ENCODE results near the gene TMX2.

DNA sequence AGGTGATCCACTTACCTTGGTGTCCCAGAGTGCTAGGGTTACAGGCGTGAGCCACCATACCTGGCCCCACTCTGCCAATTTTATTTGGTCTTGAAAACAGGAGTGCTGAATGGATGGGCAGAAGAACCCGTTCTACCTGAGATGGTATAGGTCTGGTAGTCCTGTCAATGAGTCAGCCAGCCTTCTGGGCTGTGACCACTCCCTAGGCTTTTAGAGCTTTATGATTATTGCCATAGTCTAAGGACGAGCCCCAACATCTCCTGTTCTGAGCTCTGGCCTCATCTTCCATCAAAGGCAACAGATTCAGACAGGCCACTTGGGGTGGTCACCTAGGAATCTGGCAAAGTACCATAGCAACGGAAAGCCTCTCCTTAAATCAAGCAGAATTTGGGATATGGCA lies 33.0 kb upstream of the TMX2 start:
- TF ChIP-seq POLR2A (IDR thresholded peaks at IDR 0.05; ENCODE audit: low read depth, low read length) (no peak), POLR2AphosphoS5 (IDR thresholded peaks at IDR 0.05; ENCODE audit: insufficient read depth, low read depth, low read length) (no peak), EZH2 (IDR thresholded peaks at IDR 0.05; ENCODE audit: borderline replicate concordance, low read depth, low read length, severe bottlenecking) (no peak), GATA2 (IDR thresholded peaks at IDR 0.05; ENCODE audit: insufficient read depth, insufficient read length, low read depth, low read length) (no peak), FOS (IDR thresholded peaks at IDR 0.05; ENCODE audit: borderline replicate concordance, insufficient read depth, low read length) (no peak)
- TF ChIP-seq, protein P1, sequence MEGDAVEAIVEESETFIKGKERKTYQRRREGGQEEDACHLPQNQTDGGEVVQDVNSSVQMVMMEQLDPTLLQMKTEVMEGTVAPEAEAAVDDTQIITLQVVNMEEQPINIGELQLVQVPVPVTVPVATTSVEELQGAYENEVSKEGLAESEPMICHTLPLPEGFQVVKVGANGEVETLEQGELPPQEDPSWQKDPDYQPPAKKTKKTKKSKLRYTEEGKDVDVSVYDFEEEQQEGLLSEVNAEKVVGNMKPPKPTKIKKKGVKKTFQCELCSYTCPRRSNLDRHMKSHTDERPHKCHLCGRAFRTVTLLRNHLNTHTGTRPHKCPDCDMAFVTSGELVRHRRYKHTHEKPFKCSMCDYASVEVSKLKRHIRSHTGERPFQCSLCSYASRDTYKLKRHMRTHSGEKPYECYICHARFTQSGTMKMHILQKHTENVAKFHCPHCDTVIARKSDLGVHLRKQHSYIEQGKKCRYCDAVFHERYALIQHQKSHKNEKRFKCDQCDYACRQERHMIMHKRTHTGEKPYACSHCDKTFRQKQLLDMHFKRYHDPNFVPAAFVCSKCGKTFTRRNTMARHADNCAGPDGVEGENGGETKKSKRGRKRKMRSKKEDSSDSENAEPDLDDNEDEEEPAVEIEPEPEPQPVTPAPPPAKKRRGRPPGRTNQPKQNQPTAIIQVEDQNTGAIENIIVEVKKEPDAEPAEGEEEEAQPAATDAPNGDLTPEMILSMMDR (IDR thresholded peaks at IDR 0.05; ENCODE audit: extremely low read depth in 1 of 2, insufficient read depth in 1 of 2, low read depth in 1 of 2, low read length in 2 of 2) = no peak
- TF ChIP-seq, protein P2, sequence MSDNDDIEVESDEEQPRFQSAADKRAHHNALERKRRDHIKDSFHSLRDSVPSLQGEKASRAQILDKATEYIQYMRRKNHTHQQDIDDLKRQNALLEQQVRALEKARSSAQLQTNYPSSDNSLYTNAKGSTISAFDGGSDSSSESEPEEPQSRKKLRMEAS (IDR thresholded peaks at IDR 0.05; ENCODE audit: insufficient read depth, insufficient read length) = no peak
